ENCODE data around the gene MITF.

- TF ChIP-seq POLR2A (IDR thresholded peaks at IDR 0.05) (no peak), CTCF (IDR thresholded peaks at IDR 0.05) (no peak)
Observed at GRCh38 chr3:69876073-69876472, 136.8 kb downstream of the MITF start.

All from suprapubic skin (tissue), 3 donors.